GM12864 (cell line): Measurements from ENCODE around the gene CCDC51.

Experiments used
- DNase-seq: peaks from one replicate; pipeline ENCODE4 v3.0.0-alpha.2; 2011; ENCODE audit warnings: low read depth
- H3K4me3 ChIP-seq: 2 replicates; pipeline ENCODE4 v1.5.1; 2011; ENCODE audit warnings: mild to moderate bottlenecking, low read depth, low read length, control low read depth
- TF ChIP-seq, protein P1 (sequence below): IDR thresholded peaks from 2 replicates; pipeline ENCODE4 v1.5.1; 2011; ENCODE audit warnings: low read depth, mild to moderate bottlenecking, moderate library complexity, low read length, control low read depth, inconsistent platforms; ENCODE audit errors: missing control alignments

The CCDC51 gene

DNA sequence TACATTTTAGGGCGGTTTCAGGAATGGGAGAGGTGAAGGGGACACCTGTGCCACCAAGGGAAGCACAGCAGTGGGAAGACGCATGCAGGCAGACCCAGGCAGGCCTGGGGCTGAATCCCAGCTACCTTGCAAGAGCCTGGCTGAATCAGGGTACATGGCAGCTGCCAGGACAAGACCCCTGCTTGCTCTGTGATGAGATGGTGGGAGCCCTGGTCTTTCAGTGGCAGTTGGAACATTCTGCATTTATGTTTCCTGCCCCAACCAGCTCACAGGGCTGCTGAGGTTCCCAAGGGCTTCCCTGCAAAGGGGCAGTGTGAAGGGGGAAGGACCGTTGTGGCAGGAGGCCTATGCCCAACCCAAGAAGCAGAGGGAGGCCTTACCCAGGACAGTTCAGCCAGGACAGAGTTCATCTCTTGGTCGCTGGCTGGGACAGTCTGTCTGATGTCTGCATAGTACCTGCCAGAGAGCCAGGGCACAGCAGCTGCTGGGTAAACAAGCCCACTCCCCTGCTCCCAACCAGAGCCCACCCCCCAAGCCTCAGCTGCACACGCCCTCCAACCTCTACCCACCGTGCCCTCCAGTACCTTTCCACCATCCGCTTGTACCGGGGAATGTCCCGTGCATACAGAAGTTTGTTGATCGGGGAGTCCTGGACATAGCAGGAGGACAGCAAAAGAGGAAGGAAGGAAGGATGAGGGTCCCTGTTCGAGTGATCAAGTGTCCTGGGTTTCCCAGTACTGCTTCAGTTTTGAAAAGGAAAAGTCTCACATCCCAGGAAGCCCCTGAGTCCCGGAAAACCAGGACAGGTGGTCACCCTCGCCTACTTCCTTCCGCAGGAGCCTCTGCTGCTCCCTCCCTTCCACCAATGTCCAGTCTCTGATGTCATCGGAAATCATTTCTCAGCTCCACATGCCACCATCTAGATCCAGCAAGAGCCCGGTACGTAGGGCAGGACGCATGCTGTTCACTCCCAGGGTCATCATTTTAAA is 33.2 kb downstream of the CCDC51 start:
- no peak overlapping the region for H3K4me3 ChIP-seq
- DNase-seq, result no peak
- TF ChIP-seq, protein P1, sequence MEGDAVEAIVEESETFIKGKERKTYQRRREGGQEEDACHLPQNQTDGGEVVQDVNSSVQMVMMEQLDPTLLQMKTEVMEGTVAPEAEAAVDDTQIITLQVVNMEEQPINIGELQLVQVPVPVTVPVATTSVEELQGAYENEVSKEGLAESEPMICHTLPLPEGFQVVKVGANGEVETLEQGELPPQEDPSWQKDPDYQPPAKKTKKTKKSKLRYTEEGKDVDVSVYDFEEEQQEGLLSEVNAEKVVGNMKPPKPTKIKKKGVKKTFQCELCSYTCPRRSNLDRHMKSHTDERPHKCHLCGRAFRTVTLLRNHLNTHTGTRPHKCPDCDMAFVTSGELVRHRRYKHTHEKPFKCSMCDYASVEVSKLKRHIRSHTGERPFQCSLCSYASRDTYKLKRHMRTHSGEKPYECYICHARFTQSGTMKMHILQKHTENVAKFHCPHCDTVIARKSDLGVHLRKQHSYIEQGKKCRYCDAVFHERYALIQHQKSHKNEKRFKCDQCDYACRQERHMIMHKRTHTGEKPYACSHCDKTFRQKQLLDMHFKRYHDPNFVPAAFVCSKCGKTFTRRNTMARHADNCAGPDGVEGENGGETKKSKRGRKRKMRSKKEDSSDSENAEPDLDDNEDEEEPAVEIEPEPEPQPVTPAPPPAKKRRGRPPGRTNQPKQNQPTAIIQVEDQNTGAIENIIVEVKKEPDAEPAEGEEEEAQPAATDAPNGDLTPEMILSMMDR, result no peak

DNA sequence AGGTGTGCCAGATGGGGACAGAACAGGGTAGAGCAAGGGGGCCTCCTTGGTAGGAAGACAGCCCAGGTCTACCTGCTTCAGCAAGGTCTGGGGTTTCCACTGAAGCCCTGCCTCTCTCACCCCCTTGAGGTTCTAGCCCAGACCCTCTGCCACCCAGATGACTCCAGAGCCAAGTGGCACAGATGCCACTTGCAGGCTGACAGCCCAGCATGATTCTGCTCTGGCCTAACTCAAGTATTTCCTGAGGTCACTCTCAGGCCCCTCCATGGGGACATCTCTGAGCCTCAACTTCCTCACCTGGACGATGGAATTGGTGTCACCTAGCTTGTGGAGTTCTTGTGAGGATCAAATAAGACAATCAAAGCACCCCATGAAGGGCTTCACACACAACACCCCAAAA is 33.9 kb downstream of the CCDC51 start:
- DNase-seq, result no peak
- no peak overlapping the region for H3K4me3 ChIP-seq
- TF ChIP-seq, protein P1, result no peak

DNA sequence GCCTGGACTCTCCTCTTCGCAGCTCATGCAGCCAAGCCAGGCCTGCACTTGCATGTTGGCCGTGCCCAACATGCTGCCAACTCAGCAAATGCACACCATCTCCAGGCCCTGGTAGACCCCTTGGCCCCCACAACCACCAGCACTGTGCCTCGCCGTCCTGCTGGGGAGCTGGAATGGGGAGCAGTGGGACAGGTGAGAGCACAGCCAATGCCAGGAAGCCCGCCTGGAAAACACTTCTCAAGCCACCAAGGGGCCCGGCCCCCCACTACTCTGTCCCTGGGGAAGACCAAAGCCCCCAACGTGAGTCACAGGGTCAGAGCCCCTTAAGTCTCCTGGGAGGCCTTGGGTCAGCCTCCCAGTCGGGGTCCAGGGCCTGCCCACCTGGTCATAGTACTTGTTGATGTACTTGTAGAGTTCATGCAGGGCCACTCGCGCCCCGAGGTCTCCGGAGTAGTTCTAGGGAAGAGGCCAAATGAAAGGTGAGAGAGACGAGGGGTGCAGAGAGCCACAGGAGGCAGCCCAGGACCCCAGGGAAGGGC is 34.5 kb downstream of the CCDC51 start:
- TF ChIP-seq, protein P1, result no peak
- no peak for DNase-seq
- no peak overlapping the region for H3K4me3 ChIP-seq

GRCh38 chr3:48404440-48405342 is 35.2 kb downstream of the CCDC51 start:
- no peak for DNase-seq
- no peak overlapping the region for H3K4me3 ChIP-seq
- TF ChIP-seq, protein P1, result no peak

DNA sequence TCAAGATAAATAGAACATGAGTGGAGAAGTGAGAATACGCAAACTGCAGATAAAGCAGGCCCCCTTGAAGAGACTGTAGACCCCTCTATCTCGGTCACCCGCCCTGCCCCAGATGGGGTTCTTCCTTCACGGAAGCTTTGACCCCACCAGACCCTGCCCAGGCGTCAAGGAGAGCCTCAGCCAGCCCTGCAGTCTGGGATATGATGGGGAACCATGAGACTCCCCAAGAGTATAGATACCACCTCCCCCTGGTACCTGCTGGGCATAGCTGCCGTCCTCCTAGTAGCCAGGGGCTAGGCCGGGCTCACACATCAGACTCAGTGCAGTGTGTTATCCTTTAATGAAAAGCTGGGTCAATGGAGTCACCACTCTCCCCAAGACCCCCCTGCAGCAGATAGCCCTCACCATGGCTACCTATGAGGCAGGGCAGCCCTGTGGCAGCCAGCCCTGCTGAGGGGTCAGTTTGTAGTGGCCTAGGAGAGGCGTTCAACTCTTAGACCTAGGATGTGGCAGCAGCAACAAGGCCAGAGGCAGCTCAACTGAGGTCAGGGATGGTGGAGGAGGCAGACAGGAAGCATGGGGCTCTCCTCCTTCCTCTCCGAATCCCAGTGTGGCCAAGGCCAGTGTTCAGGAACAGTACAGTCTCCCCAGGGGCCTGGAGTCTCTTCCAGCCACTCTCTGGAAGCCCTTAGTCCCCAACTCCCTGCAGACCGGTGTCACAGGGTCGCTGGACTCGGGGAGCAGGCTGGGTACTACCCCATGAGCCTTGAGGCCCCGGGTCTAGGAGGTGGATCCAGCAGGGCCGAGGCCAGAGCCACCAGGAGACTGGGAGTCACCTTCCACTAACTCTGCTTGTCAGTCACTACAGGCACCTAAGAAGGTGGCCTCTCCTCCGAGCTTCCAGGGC is 36.1 kb downstream of the CCDC51 start:
- TF ChIP-seq, protein P1, result no peak
- no peak overlapping the region for H3K4me3 ChIP-seq
- no peak for DNase-seq

DNA sequence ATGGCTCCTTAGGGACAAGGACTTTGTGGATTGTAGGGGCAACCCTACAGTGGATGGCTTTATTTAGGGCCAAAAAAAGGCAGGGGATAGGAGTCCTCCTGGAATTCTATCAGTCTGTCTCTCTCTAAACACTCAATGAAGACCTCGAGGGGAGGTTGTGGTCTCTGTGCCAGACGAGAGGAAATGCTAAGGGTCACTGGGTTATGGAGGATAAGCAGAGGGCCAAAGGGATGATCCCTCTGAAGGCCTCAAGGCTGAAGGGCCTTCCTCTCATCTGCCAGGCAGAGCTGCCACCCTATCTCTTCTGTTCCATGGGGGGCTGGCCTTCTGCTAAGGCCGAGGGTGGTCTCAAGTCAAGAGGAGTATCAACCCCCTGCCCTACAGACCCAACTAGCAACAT is 37.0 kb downstream of the CCDC51 start:
- TF ChIP-seq, protein P1, result no peak
- DNase-seq, result no peak

More for the DNA sequence above, 37.0 kb downstream of the CCDC51 start:
- no peak overlapping the region for H3K4me3 ChIP-seq
